Omental fat pad (tissue), 4 donors: ENCODE data around the gene AK8. TPM values are rescaled to one million over a fixed set of nuclear protein-coding genes. Genes with fewer than 3 reads are reported as not detected.
"Not testable (repeated sequence)": the region's sequence is repeated elsewhere in the genome, so short reads cannot be mapped to it uniquely, and the experiment has no call there.

Experiments
- ATAC-seq: fragments of 150-250 bp; one replicate; pipeline ENCODE4 v1.9.1; 2016; ENCODE audit warnings: mild to moderate bottlenecking, moderate library complexity; ENCODE audit not compliant: low FRiP score
- DNase-seq: peaks from one replicate; pipeline ENCODE4 v3.0.0-alpha.2; 2019; ENCODE audit warnings: low spot score
- CTCF ChIP-seq, 3 donors: fragments of 450-650 bp; IDR thresholded peaks; one replicate each; pipeline ENCODE4 v1.5.1; 2016 to 2017; ENCODE audit warnings: antibody characterized with exemption in 3 of 3, mild to moderate bottlenecking in 3 of 3, moderate library complexity in 2 of 3
- total RNA-seq, 4 donors: library from RNA; depleted of rRNA; stranded (reverse); fragments of >200 nt; gene quantifications; one replicate each; pipeline ENCODE4 v1.1.0, GENCODE V29; 2016

The AK8 gene
- total RNA-seq, 4 donors from 2014 or later: 1.0 to 1.3 (median 1.3) TPM; not detected in 1

DNA sequence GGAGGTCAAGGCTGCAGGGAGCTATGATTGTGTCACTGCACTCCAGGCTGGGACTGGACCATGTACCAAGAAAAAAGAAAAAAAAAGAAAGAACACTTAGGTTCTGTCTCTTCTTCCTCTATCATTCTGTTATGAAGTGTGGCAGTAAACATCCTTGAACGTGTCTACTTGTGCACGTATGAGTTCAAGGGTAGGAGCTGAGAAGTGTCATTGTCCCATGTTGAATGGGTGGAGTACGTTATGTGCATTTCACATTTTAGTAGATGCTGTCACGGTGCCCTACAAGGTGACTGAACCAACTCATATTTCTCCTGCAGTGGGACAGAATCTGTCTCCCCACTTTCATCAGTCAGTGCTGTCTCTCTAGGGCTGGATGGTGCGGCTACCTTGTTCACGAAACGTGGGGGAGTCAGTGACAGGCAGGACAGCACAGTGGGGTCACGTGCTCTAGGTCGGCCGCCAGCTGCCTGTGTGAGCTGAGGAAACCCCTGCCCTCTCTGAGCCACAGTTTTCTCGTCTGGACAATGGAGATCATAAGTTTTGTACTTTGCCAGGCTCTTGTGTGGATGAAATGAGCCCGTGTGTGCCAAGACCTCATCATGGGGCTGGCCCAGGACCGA lies 160.6 kb downstream of the AK8 start:
- ATAC-seq: no peak
- TF ChIP-seq CTCF (IDR thresholded peaks at IDR 0.05): no peak

GRCh38 chr9:132716007-132716406 lies 162.1 kb downstream of the AK8 start:
- no peak for ATAC-seq
- DNase-seq: no peak
- no peak for TF ChIP-seq CTCF (IDR thresholded peaks at IDR 0.05)

More for the DNA sequence above, 160.6 kb downstream of the AK8 start:
- no peak for DNase-seq

- ATAC-seq (no peak), DNase-seq (no peak)
- TF ChIP-seq CTCF (IDR thresholded peaks at IDR 0.05): no peak
Measured at GRCh38 chr9:132712753-132713152, 165.3 kb downstream of the AK8 start.

DNA sequence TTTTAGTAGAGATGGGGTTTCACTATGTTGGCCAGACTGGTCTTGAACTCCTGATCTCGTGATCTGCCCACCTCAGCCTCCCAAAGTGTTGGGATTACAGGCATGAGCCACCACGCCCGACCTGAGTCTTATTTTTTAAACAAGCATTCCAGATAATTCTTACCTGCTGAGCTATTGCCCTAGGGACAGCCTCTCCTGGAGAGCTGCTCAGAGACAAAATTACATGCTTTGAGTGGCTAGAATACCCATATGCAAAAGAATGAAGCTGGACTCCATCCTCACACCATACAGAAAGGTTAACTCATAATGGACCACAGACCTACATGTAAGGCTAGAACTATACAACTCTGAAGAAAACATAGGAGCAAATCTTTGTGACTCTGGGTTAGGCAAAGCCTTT lies 166.2 kb downstream of the AK8 start:
- DNase-seq: no peak
- TF ChIP-seq CTCF (IDR thresholded peaks at IDR 0.05): no peak
- ATAC-seq: no peak

DNA sequence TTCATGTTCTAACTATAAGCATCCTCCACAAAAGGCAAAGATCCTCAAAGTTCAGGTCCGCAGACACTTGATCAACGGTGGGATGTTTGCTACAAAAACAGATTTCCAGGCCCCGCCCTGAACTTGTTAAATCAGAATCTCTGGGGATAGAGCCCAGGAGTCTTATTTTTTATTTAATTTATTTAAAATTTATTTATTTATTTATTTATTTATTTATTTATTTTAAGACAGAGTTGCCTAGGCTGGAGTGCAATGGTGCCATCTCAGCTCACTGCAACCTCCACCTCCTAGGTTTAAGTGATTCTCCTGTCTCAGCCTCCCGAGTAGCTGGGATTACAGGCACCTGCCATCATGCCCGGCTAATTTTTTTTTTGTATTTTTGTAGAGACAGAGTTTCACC lies 166.9 kb downstream of the AK8 start:
- DNase-seq, ATAC-seq: not testable (repeated sequence)

GRCh38 chr9:132710333-132710732 lies 167.8 kb downstream of the AK8 start:
- no peak for ATAC-seq
- DNase-seq: no peak
- TF ChIP-seq CTCF (IDR thresholded peaks at IDR 0.05): no peak

- DNase-seq: no peak
- TF ChIP-seq CTCF (IDR thresholded peaks at IDR 0.05): no peak
- ATAC-seq: no peak
Measured at GRCh38 chr9:132708769-132709430, 169.2 kb downstream of the AK8 start.
